DOHH2 (cell line): ENCODE data around the gene ILDR2.

ENCODE experiments used
- EZH2phosphoT487 ChIP-seq: fragments of 200-600 bp; sonication (generic); IDR thresholded peaks from 2 replicates; pipeline ENCODE4 v1.6.1; 2017; ENCODE audit warnings: borderline replicate concordance, mild to moderate bottlenecking, antibody characterized with exemption, low read length, moderate library complexity, mixed read lengths
- TF ChIP-seq, protein P1 (sequence below): fragments of 200-600 bp; sonication (generic); IDR thresholded peaks from one replicate; pipeline ENCODE4 v1.5.1; 2014; ENCODE audit warnings: antibody characterized with exemption, mild to moderate bottlenecking, low read depth, low read length; ENCODE audit not compliant: poor library complexity, severe bottlenecking

DNA sequence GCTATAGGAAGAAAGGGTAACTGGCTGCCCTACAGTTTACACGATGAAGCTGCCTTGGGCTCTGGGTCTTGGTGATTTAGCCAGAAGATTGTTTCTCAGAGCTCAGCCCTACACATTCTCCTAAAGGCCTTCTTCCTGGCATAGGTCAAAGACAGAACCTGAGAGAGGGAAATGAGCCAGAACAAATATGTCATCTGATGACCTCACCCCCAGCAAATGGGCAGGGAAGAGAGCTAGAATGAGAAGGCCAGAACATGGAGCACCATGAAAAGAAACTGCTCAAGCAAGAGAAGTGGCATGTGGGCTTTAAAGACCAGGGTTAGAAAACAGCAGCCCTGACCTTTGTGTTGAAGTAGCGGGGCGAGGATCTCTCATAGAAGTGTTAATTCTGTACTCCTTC lies 5.5 kb upstream of the ILDR2 start:
- TF ChIP-seq, protein P1, sequence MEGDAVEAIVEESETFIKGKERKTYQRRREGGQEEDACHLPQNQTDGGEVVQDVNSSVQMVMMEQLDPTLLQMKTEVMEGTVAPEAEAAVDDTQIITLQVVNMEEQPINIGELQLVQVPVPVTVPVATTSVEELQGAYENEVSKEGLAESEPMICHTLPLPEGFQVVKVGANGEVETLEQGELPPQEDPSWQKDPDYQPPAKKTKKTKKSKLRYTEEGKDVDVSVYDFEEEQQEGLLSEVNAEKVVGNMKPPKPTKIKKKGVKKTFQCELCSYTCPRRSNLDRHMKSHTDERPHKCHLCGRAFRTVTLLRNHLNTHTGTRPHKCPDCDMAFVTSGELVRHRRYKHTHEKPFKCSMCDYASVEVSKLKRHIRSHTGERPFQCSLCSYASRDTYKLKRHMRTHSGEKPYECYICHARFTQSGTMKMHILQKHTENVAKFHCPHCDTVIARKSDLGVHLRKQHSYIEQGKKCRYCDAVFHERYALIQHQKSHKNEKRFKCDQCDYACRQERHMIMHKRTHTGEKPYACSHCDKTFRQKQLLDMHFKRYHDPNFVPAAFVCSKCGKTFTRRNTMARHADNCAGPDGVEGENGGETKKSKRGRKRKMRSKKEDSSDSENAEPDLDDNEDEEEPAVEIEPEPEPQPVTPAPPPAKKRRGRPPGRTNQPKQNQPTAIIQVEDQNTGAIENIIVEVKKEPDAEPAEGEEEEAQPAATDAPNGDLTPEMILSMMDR, result no peak
- no peak for TF ChIP-seq EZH2phosphoT487
